Spleen (tissue), 7 donors: ENCODE results near the gene ARFGEF3.

Experiments
- POLR2A ChIP-seq, 3 donors: fragments of 450-650 bp; IDR thresholded peaks; one replicate each; pipeline ENCODE4 v1.5.1; 2017; ENCODE audit warnings: antibody characterized with exemption in 3 of 3, mild to moderate bottlenecking in 1 of 3
- POLR2AphosphoS5 ChIP-seq, 3 donors: sonication (generic); formaldehyde crosslinking; IDR thresholded peaks; one replicate each; pipeline ENCODE4 v1.5.1; 2017; ENCODE audit warnings: antibody characterized with exemption in 3 of 3
- TF ChIP-seq, protein P1 (sequence below), 11 experiments: fragments of 200-600 bp in 7 of 11; fragments of 450-650 bp in 4 of 11; sonication (generic) in 4 of 11; IDR thresholded peaks in 8 of 11; conservative IDR thresholded peaks in 3 of 11; 1 replicate in 7 of 11; 2 replicates in 4 of 11; pipeline versions ENCODE4 v1.4.0 to v1.8.0; 2016 to 2021; ENCODE audit warnings: antibody characterized with exemption in 11 of 11, inconsistent platforms in 4 of 11, mild to moderate bottlenecking in 1 of 11
- donor health status: DM: no; HTN: no; CAD: no; lungs with moderate emphysema.
- donor health status: DM: no; HTN: no; CAD: no.
- donor health status: DM: no; HTN: no; CAD: no.

DNA sequence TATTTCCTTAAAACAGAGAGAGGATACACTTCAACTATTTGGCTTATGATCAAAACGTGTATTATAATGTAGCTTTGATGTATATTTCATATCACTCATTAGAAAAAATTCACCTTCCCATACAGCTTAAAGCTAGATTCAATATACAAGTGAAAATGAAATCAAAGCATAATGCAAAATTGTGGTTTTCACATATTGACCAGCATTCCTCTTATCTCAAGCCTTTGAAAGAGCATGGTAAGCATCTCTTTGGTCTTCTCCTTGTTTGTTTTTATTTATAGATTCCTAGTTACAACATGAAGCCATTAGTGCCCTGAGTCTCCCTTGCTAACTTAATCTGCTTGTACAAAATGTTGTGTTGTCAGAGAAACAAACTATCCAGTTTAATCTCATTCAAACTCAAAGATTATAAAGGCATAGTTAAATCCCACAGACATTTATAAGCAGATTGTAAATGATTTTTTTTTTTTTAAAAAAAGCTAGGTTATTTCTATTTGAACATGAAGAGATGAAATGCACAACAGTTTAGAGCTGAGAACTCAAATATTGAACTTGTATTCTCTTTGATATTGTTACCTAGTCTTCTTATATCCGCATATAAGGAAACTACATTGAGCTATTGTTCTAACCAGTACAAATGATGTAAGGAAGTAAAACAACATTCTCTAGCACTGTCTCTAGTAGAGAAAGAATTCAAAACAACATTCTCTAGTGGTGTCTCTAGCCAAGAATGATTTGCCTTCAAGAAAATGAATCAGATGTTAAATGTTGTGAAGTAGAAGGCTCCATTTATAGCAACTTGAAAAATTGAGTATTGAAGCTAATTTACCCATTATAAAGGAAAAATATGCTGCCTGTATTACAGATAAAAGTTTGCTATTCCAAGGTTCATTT is 184.8 kb downstream of the ARFGEF3 start:
- TF ChIP-seq, protein P1, sequence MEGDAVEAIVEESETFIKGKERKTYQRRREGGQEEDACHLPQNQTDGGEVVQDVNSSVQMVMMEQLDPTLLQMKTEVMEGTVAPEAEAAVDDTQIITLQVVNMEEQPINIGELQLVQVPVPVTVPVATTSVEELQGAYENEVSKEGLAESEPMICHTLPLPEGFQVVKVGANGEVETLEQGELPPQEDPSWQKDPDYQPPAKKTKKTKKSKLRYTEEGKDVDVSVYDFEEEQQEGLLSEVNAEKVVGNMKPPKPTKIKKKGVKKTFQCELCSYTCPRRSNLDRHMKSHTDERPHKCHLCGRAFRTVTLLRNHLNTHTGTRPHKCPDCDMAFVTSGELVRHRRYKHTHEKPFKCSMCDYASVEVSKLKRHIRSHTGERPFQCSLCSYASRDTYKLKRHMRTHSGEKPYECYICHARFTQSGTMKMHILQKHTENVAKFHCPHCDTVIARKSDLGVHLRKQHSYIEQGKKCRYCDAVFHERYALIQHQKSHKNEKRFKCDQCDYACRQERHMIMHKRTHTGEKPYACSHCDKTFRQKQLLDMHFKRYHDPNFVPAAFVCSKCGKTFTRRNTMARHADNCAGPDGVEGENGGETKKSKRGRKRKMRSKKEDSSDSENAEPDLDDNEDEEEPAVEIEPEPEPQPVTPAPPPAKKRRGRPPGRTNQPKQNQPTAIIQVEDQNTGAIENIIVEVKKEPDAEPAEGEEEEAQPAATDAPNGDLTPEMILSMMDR (IDR thresholded peaks at IDR 0.05 in 8 of 11, conservative IDR thresholded peaks at IDR 0.05 in 3 of 11), result no peak
- no peak for TF ChIP-seq POLR2A (IDR thresholded peaks at IDR 0.05)
- no peak for TF ChIP-seq POLR2AphosphoS5 (IDR thresholded peaks at IDR 0.05)
